DOHH2 (cell line): ENCODE measurements around the gene SLC43A2.
"Not testable (repeated sequence)": the region's sequence is repeated elsewhere in the genome, so short reads cannot be mapped to it uniquely, and the experiment has no call there.

Source experiments
- H3F3A ChIP-seq: fragments of 200-600 bp; sonication (generic), shearing (Covaris generic); 2 replicates; pipeline ENCODE4 v1.6.0; 2016; ENCODE audit warnings: antibody characterized with exemption, mild to moderate bottlenecking; ENCODE audit not compliant: control insufficient read depth, insufficient read depth
- H3K27ac ChIP-seq: fragments of 200-600 bp; sonication (generic); 2 replicates; pipeline ENCODE4 v1.5.1; 2014; ENCODE audit warnings: low read depth, mild to moderate bottlenecking, low read length, moderate library complexity
- H3K27me3 ChIP-seq: fragments of 200-600 bp; sonication (generic); 2 replicates; pipeline ENCODE4 v1.6.1; 2014; ENCODE audit warnings: mild to moderate bottlenecking, low read length, mixed read lengths; ENCODE audit not compliant: control insufficient read depth
- H3K36me3 ChIP-seq: fragments of 200-600 bp; sonication (generic); 2 replicates; pipeline ENCODE4 v1.6.1; 2014; ENCODE audit warnings: mild to moderate bottlenecking, low read length, moderate library complexity, mixed read lengths; ENCODE audit not compliant: control insufficient read depth
- H3K4me1 ChIP-seq: fragments of 200-600 bp; sonication (generic); 2 replicates; pipeline ENCODE4 v1.6.1; 2014; ENCODE audit warnings: mild to moderate bottlenecking, low read length, mixed read lengths; ENCODE audit not compliant: control insufficient read depth
- H3K4me2 ChIP-seq: fragments of 200-600 bp; sonication (generic); 2 replicates; pipeline ENCODE4 v1.6.0; 2014; ENCODE audit warnings: mild to moderate bottlenecking, low read length, moderate library complexity
- H3K4me3 ChIP-seq: fragments of 200-600 bp; sonication (generic); 2 replicates; pipeline ENCODE4 v1.5.1; 2014; ENCODE audit warnings: mild to moderate bottlenecking, low read length, mixed read lengths
- H3K79me2 ChIP-seq: fragments of 200-600 bp; sonication (generic); 2 replicates; pipeline ENCODE4 v1.6.1; 2014; ENCODE audit warnings: mild to moderate bottlenecking, low read length, mixed read lengths; ENCODE audit not compliant: control insufficient read depth
- H3K9me2 ChIP-seq: fragments of 200-600 bp; sonication (generic); replicated peaks from 2 replicates; pipeline ENCODE4 v1.6.1; 2014; ENCODE audit warnings: mild to moderate bottlenecking, low read length, mixed read lengths; ENCODE audit not compliant: control insufficient read depth
- H3K9me3 ChIP-seq: fragments of 200-600 bp; sonication (generic); 2 replicates; pipeline ENCODE4 v1.6.1; 2014; ENCODE audit warnings: antibody characterized with exemption, low read length, mixed read lengths; ENCODE audit not compliant: control insufficient read depth, insufficient read depth
- H4K20me1 ChIP-seq: fragments of 200-600 bp; sonication (generic); 2 replicates; pipeline ENCODE4 v1.6.0; 2014; ENCODE audit warnings: low read depth, mild to moderate bottlenecking, antibody characterized with exemption, low read length, moderate library complexity; ENCODE audit not compliant: control insufficient read depth, insufficient read depth
- EZH2phosphoT487 ChIP-seq: fragments of 200-600 bp; sonication (generic); IDR thresholded peaks from 2 replicates; pipeline ENCODE4 v1.6.1; 2017; ENCODE audit warnings: borderline replicate concordance, mild to moderate bottlenecking, antibody characterized with exemption, low read length, moderate library complexity, mixed read lengths
- TF ChIP-seq, protein P1 (sequence below): fragments of 200-600 bp; sonication (generic); IDR thresholded peaks from one replicate; pipeline ENCODE4 v1.5.1; 2014; ENCODE audit warnings: antibody characterized with exemption, mild to moderate bottlenecking, low read depth, low read length; ENCODE audit not compliant: poor library complexity, severe bottlenecking

The SLC43A2 gene

DNA sequence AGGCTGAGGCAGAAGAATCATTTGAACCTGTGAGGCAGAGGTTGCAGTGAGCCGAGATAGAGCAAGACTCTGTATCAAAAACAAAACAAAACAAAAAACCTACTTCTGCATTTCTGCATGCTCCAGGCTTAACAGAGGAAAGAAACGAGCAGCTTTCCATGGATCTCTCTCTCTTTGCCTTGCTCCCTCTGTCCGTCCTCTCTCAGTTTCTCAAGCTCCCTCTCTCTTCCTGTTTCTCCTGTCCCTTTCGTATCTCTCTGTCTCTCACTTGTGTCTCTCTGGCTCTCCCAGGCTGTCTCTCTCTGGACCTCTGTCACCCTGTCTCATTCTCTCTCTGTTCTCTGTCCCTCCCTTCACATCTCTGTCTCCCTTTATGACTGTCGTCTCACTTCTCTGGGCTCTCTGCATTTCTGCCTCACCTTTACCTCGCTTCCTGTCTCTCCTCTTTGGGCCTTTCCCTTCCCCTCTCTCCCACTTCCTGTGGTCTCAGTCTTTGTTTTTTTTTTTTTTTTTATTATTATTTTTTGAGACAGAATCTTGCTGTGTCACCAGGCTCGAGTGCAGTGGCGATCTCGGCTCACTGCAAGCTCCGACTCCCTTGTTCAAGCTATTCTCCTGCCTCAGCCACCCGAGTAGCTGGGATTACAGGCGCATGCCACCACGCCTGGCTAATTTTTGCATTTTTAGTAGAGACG lies 62.0 kb downstream of the SLC43A2 start:
- H3K9me2 ChIP-seq = no peaks in the 10 kb centered on the region
- H3K36me3 ChIP-seq = peaks cover 3% of the 10 kb centered on the region; the same call in 1 of the 2 replicates
- H3K9me3 ChIP-seq = no peaks in the 10 kb centered on the region
- no peak for TF ChIP-seq EZH2phosphoT487
- TF ChIP-seq, protein P1, sequence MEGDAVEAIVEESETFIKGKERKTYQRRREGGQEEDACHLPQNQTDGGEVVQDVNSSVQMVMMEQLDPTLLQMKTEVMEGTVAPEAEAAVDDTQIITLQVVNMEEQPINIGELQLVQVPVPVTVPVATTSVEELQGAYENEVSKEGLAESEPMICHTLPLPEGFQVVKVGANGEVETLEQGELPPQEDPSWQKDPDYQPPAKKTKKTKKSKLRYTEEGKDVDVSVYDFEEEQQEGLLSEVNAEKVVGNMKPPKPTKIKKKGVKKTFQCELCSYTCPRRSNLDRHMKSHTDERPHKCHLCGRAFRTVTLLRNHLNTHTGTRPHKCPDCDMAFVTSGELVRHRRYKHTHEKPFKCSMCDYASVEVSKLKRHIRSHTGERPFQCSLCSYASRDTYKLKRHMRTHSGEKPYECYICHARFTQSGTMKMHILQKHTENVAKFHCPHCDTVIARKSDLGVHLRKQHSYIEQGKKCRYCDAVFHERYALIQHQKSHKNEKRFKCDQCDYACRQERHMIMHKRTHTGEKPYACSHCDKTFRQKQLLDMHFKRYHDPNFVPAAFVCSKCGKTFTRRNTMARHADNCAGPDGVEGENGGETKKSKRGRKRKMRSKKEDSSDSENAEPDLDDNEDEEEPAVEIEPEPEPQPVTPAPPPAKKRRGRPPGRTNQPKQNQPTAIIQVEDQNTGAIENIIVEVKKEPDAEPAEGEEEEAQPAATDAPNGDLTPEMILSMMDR = no peak
- H3K27ac ChIP-seq = peak overlapping the region; percentile 71
- peak overlapping the region; percentile 67 for H3K4me2 ChIP-seq
- H3K4me3 ChIP-seq = peak overlapping the region; percentile 58
- H3K27me3 ChIP-seq = no peaks in the 10 kb centered on the region
- H3F3A ChIP-seq = peaks cover 18% of the 10 kb centered on the region
- H4K20me1 ChIP-seq = 0 out of 2 replicates have a peak, but pooled peaks cover under 1% of the 10 kb centered on the region
- peaks cover 10% of the 10 kb centered on the region for H3K79me2 ChIP-seq
- peaks cover 49% of the 10 kb centered on the region for H3K4me1 ChIP-seq

DNA sequence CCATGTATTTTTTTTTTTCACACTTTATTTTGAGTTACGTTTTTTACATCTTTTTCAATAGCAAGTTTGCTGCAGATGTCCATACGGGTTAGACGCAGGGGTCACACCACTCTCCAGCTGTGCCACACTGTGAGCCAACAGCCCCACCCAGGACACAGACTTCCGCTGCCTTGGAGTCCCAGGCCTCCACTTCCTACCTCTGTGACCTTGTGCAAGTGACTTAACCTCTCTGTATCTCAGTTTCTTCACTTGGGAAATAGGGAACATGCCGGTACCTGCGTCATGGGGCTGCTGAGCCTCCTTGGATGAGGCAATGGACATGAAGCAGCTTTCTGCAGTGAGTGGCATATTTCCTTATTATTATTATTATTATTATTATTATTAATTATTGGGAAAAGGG lies 62.8 kb downstream of the SLC43A2 start:
- H3K9me3 ChIP-seq = no peaks in the 10 kb centered on the region
- peaks cover 8% of the 10 kb centered on the region; the same call in 1 of the 2 replicates for H4K20me1 ChIP-seq
- H3K4me2 ChIP-seq = peak overlapping the region; percentile 67
- no peak for TF ChIP-seq EZH2phosphoT487
- TF ChIP-seq, protein P1 = no peak
- H3K9me2 ChIP-seq = no peaks in the 10 kb centered on the region
- peak overlapping the region; percentile 71 for H3K27ac ChIP-seq
- peaks cover 18% of the 10 kb centered on the region for H3K79me2 ChIP-seq
- peaks cover 57% of the 10 kb centered on the region for H3K4me1 ChIP-seq
- H3F3A ChIP-seq = peaks cover 18% of the 10 kb centered on the region
- peak overlapping the region; percentile 58 for H3K4me3 ChIP-seq
- no peaks in the 10 kb centered on the region for H3K27me3 ChIP-seq
- H3K36me3 ChIP-seq = peaks cover 4% of the 10 kb centered on the region

DNA sequence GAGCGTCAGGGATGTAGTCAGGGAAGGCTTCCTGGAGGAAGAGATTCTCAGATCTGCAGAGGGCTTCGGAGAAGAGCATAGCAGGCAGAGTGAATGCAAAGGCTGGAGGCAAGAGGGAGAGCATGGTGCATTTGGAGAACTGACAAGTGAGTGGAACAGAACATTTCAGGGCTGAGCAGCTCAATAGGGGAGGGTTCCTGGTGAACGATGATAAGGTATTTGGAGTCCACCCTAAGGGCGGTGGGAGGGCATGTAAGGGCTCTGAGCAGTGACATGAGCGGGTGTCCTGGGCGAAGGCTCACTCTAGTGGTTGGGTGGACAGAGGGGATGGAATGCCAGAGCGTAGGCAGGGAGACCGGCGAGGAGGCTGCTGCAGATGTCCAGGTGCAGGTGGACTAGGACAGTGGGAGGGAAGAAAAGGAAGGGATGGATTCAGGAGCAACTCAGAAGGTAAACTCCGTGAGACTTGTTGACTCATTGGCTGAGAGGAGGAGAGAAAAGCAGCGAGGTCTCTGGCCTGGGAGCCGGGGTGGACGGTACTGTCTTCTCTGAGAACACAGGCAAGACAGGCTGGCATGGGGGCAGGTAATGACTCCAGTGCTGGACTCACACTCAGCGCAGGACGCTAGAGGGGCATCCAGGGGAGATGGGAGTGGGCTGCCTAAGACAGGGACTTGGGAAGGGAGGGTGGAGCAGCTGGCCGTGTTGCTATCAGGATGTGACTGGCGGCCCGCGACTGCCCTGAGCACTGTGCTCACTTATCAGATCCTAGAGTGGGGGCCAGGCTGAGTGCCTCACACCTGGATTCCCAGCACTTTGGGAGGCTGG lies 64.6 kb downstream of the SLC43A2 start:
- Histone ChIP-seq H3K4me1 (peaks cover 68% of the 10 kb centered on the region), H3K4me2 (peak overlapping the region; percentile 62), H3K27ac (no peak overlapping the region), H3K27me3 (no peaks in the 10 kb centered on the region), H3F3A (peaks cover 18% of the 10 kb centered on the region), H3K4me3 (peak overlapping the region; percentile 72), H3K79me2 (peaks cover 37% of the 10 kb centered on the region), H4K20me1 (peaks cover 20% of the 10 kb centered on the region), H3K36me3 (peaks cover 23% of the 10 kb centered on the region), H3K9me3 (no peaks in the 10 kb centered on the region), H3K9me2 (no peaks in the 10 kb centered on the region)
- no peak for TF ChIP-seq EZH2phosphoT487
- TF ChIP-seq, protein P1 = no peak

DNA sequence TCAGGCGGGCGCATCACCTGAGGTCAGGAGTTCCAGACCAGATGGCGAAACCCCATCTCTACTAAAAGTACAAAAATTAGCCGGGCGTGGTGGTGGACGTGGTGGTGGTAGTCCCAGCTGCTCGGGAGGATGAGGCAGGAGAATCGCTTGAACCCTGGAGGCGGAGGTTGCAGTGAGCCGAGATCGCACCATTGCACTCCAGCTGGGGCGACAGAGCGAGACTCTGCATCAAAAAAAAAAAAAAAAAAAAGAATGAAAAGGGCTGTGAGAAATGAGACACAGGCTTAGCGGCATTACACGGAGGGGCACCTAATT lies 65.2 kb downstream of the SLC43A2 start:
- Histone ChIP-seq H3K4me2 (peak overlapping the region; percentile 62), H4K20me1 (peaks cover 22% of the 10 kb centered on the region), H3K79me2 (peaks cover 42% of the 10 kb centered on the region), H3K4me3 (peak overlapping the region; percentile 72), H3K36me3 (peaks cover 25% of the 10 kb centered on the region), H3K27ac (peak overlapping the region; percentile 39; the same call in 1 of the 2 replicates), H3F3A (peaks cover 18% of the 10 kb centered on the region), H3K4me1 (peaks cover 68% of the 10 kb centered on the region)
- H3K27me3 ChIP-seq, H3K9me3 ChIP-seq, H3K9me2 ChIP-seq: not testable (repeated sequence)
